SK-N-SH treated with all-trans-retinoic acid at 6 μM for 48 hours (cell line): Measurements from ENCODE around the gene TUBA4A.

ENCODE experiments used
- ARNTL ChIP-seq: fragments of 450-650 bp; formaldehyde crosslinking; IDR thresholded peaks from 2 replicates; pipeline ENCODE4 v1.5.0; 2020; ENCODE audit warnings: low read depth, mild to moderate bottlenecking, moderate library complexity, borderline replicate concordance
- ESRRG ChIP-seq: fragments of 250-450 bp; sonication (Bioruptor Pico); IDR thresholded peaks from 2 replicates; pipeline ENCODE4 v1.6.1; 2021; ENCODE audit warnings: mild to moderate bottlenecking
- ISL1 ChIP-seq: fragments of 250-450 bp; sonication (Bioruptor Pico); IDR thresholded peaks from 2 replicates; pipeline ENCODE4 v2.1.2; 2022; ENCODE audit warnings: mild to moderate bottlenecking, moderate library complexity
- RARB ChIP-seq: fragments of 250-450 bp; sonication (Bioruptor Pico); IDR thresholded peaks from 2 replicates; pipeline ENCODE4 v1.8.0; 2021; ENCODE audit warnings: mild to moderate bottlenecking, moderate library complexity
- TOX ChIP-seq: fragments of 250-450 bp; sonication (Bioruptor Pico); IDR thresholded peaks from 2 replicates; pipeline ENCODE4 v1.8.0; 2021; ENCODE audit warnings: mild to moderate bottlenecking, moderate library complexity, borderline replicate concordance
- ZFP3 ChIP-seq: fragments of 250-450 bp; sonication (Bioruptor Pico); IDR thresholded peaks from 2 replicates; pipeline ENCODE4 v1.5.0; 2020; ENCODE audit warnings: mild to moderate bottlenecking, moderate library complexity
- ZFP30 ChIP-seq: fragments of 450-650 bp; formaldehyde crosslinking; IDR thresholded peaks from 2 replicates; pipeline ENCODE4 v1.5.0; 2022; ENCODE audit warnings: mild to moderate bottlenecking, moderate library complexity
- TF ChIP-seq, protein P1 (sequence below): fragments of 250-450 bp; sonication (Bioruptor Pico); IDR thresholded peaks from 2 replicates; pipeline ENCODE4 v1.8.0; 2020; ENCODE audit warnings: mild to moderate bottlenecking, moderate library complexity, borderline replicate concordance
- TF ChIP-seq, protein P2 (sequence below): fragments of 250-450 bp; sonication (Bioruptor Pico); IDR thresholded peaks from 2 replicates; pipeline ENCODE4 v1.5.1; 2021; ENCODE audit warnings: mild to moderate bottlenecking, moderate library complexity

DNA sequence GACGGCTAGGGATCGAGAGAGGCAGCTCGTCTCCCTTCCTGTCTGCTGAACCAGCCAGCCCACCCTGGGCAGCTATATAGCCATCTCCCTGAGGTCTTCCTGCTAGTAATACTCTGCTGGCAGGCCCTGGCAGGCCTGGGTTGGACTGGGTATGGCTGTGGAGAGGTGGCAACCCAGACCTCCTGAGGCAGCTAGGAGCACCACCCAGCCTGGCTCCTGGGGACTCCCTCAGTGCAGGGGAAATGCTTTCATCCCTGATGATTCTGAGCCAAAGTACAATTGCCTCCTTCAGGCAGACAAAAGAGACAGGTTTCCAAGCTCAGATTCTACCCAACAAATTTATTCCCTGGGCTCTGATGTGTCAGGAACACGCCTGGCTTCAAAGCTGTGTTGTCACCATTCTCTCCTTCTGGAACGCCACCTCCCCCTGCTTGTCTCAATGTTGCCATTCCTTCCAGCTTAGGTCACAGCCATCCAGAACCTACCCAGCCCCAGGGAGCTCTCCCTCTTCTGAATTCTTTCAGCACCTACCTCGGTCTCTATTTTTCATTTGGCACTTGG, 20.7 kb upstream of the TUBA4A start:
- TF ChIP-seq RARB: no peak
- no peak for TF ChIP-seq ESRRG
- TF ChIP-seq ZFP30 (CRISPR knock-in tag): no peak
- no peak for TF ChIP-seq ISL1
- TF ChIP-seq, protein P1, sequence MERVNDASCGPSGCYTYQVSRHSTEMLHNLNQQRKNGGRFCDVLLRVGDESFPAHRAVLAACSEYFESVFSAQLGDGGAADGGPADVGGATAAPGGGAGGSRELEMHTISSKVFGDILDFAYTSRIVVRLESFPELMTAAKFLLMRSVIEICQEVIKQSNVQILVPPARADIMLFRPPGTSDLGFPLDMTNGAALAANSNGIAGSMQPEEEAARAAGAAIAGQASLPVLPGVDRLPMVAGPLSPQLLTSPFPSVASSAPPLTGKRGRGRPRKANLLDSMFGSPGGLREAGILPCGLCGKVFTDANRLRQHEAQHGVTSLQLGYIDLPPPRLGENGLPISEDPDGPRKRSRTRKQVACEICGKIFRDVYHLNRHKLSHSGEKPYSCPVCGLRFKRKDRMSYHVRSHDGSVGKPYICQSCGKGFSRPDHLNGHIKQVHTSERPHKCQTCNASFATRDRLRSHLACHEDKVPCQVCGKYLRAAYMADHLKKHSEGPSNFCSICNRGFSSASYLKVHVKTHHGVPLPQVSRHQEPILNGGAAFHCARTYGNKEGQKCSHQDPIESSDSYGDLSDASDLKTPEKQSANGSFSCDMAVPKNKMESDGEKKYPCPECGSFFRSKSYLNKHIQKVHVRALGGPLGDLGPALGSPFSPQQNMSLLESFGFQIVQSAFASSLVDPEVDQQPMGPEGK (CRISPR knock-in tag): no peak
- no peak for TF ChIP-seq ARNTL
- TF ChIP-seq, protein P2, sequence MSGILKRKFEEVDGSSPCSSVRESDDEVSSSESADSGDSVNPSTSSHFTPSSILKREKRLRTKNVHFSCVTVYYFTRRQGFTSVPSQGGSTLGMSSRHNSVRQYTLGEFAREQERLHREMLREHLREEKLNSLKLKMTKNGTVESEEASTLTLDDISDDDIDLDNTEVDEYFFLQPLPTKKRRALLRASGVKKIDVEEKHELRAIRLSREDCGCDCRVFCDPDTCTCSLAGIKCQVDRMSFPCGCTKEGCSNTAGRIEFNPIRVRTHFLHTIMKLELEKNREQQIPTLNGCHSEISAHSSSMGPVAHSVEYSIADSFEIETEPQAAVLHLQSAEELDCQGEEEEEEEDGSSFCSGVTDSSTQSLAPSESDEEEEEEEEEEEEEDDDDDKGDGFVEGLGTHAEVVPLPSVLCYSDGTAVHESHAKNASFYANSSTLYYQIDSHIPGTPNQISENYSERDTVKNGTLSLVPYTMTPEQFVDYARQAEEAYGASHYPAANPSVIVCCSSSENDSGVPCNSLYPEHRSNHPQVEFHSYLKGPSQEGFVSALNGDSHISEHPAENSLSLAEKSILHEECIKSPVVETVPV (CRISPR knock-in tag): no peak
- TF ChIP-seq TOX (CRISPR knock-in tag): no peak
- TF ChIP-seq ZFP3 (CRISPR knock-in tag): no peak
